ENCODE measurements around the gene PTDSS2.

- TF ChIP-seq POLR2AphosphoS5 (IDR thresholded peaks at IDR 0.05) = no peak
- TF ChIP-seq CTCF (IDR thresholded peaks at IDR 0.05 in 8 of 11, conservative IDR thresholded peaks at IDR 0.05 in 3 of 11) = no peak
These were observed 14.2 kb downstream of the PTDSS2 start for GRCh38 chr11:464316-464715.
